Heart right ventricle (tissue), 16 donors: ENCODE data around the gene LTF. TPM values are rescaled to one million over a fixed set of nuclear protein-coding genes. Genes with fewer than 3 reads are reported as not detected.

Source experiments
- ATAC-seq, 8 donors: fragments of 200-7000 bp; cut with Tn5 transposase; one replicate each; pipeline ENCODE4 v1.9.1; 2020; ENCODE audit warnings: mild to moderate bottlenecking in 8 of 8, moderate library complexity in 8 of 8, moderate number of reproducible peaks in 1 of 8
- DNase-seq, 2 donors: peaks; one replicate each; pipeline ENCODE4 v3.0.0-alpha.2; 2020
- H3K27ac ChIP-seq, 10 donors: fragments of 200-600 bp; sonication (generic) in 2 of 10; one replicate each; pipeline versions ENCODE4 v1.5.0 to v1.8.0; 2020 to 2022; ENCODE audit warnings: mild to moderate bottlenecking in 3 of 10
- H3K27me3 ChIP-seq, 7 donors: fragments of 200-600 bp; one replicate each; pipeline ENCODE4 v1.8.0; 2021 to 2022; ENCODE audit warnings: mild to moderate bottlenecking in 2 of 7
- H3K36me3 ChIP-seq, 9 donors: fragments of 200-600 bp; sonication (generic) in 1 of 9; one replicate each; pipeline versions ENCODE4 v1.5.0 to v1.8.0; 2020 to 2022; ENCODE audit warnings: mild to moderate bottlenecking in 2 of 9
- H3K4me1 ChIP-seq, 9 donors: fragments of 200-600 bp; sonication (generic) in 1 of 9; one replicate each; pipeline versions ENCODE4 v1.5.0 to v1.8.0; 2020 to 2022; ENCODE audit warnings: mild to moderate bottlenecking in 4 of 9
- H3K4me3 ChIP-seq, 10 donors: fragments of 200-600 bp; sonication (generic) in 2 of 10; one replicate each; pipeline versions ENCODE4 v1.5.0 to v1.8.0; 2020 to 2022; ENCODE audit warnings: mild to moderate bottlenecking in 7 of 10, moderate library complexity in 2 of 10
- H3K9me3 ChIP-seq, 11 donors: fragments of 200-600 bp in 10 of 11; sonication (generic) in 2 of 11; one replicate each; pipeline versions ENCODE4 v1.5.0 to v1.8.0; 2013 to 2022; ENCODE audit warnings: mild to moderate bottlenecking in 2 of 11, control low read depth in 1 of 11, moderate library complexity in 1 of 11
- CTCF ChIP-seq, 9 donors: fragments of 200-600 bp; sonication (generic) in 2 of 9; IDR thresholded peaks; one replicate each; pipeline versions ENCODE4 v1.5.0 to v1.8.0; 2021 to 2022; ENCODE audit warnings: antibody characterized with exemption in 9 of 9, mild to moderate bottlenecking in 5 of 9, moderate library complexity in 1 of 9
- WGBS, 2 donors: extraction: QIAGEN DNeasy Blood & Tissue Kit; methylation state at CpG; one replicate each; pipeline ENCODE4 v1.1.7; 2013; ENCODE audit warnings: inconsistent platforms in 1 of 2; 5-methylcytosine and 5-hydroxymethylcytosine counted together
- intact Hi-C, 10 donors: fragments of 100-400 bp; cut with DNase I; formaldehyde crosslinking; loops; one replicate each; pipeline versions ENCODE4 v1.11.1 to v1.14.2; 2022
- polyA plus RNA-seq, 2 donors: library from polyadenylated mRNA; stranded (reverse); fragments of 200-250 nt; gene quantifications; one replicate each; pipeline ENCODE4 v1.2.3, GENCODE V29; 2013
- total RNA-seq, 10 donors: library from RNA; stranded (reverse); fragmentation: NEBNext Ultra II Directional in 3 of 10; extraction: Animal tissue kit (Norgen Biotek cat#: 25700) in 3 of 10; gene quantifications; one replicate each; pipeline versions ENCODE4 v1.2.1 to v1.2.4, GENCODE V29; 2021 to 2023
- donor health status: Arrhythmogenic right ventricular cardiomyopathy.
- donor health status: ischemic (EF 13 %, LVEDD 7.1; RV severe dilation, severe dysfunction).
- donor health status: healthy with polysubstance abuse.
- donor health status: DM: no; HTN: yes; CAD: no.
- donor health status: DM: no; HTN: no; CAD: no.
- donor health status: ischemic (EF 25% LVEDD 6.9; RV normal size, moderate dysfunction).
- donor health status: ischemic (EF 25% LVEDD 5.7; RV mildly dilated, moderate dysfunction).
- donor health status: healthy.
- donor health status: DM: yes; HTN: yes; CAD: no.
- donor health status: Ischemic cardiomyopathy.
- donor health status: ischemic (EF 35%, LVEDD 5.7; RV mildly dilated, moderate dysfunction).
- donor health status: nonischemic (EF 11% LVEDD 7.7; RV severe dilation, severe dysfunction).
- donor health status: DM: yes; HTN: yes; CAD: no.
- donor health status: PGD.
- donor health status: ischemic (EF 29% LVEDD 5.4; RV normal size, mild dysfunction).
- donor health status: nonischemic (EF 23%, LVEDD 6.1; RV moderate dilation, normal function).

Gene LTF
- total and polyA plus RNA-seq, 12 donors, result 1.7 to 7.7 (median 2.9) TPM

GRCh38 chr3:46440531-46441294 lies 24.0 kb downstream of the LTF start:
- no peaks in the 10 kb centered on the region for H3K9me3 ChIP-seq
- no peaks in the 10 kb centered on the region for H3K4me1 ChIP-seq
- no peak overlapping the region for H3K4me3 ChIP-seq
- intact Hi-C loops, result loop anchor here in 1 of 10 donors (5.0 to 10.0 kb wide), 2 partner anchors 166 to 353 kb away; no protein-coding TSS in a partner anchor
- ATAC-seq (no peak), DNase-seq (no peak)
- H3K36me3 ChIP-seq, result peaks cover 0 to 89% (median 4%) of the 10 kb centered on the region in 9 donors
- TF ChIP-seq CTCF (IDR thresholded peaks at IDR 0.05), result no peak
- 79 to 82% methylated on average over 4 of the region's 4 CpGs for WGBS, 2 donors
- H3K27me3 ChIP-seq, result no peaks in the 10 kb centered on the region
- no peak overlapping the region for H3K27ac ChIP-seq

GRCh38 chr3:46438831-46439230 lies 25.9 kb downstream of the LTF start:
- Histone ChIP-seq H3K36me3 (peaks cover 0 to 86% (median 5%) of the 10 kb centered on the region in 9 donors), H3K9me3 (no peaks in the 10 kb centered on the region), H3K27ac (no peak overlapping the region), H3K27me3 (no peaks in the 10 kb centered on the region), H3K4me1 (no peaks in the 10 kb centered on the region), H3K4me3 (no peak overlapping the region)
- DNase-seq (no peak), ATAC-seq (no peak)
- WGBS, 2 donors, result 88 to 90% methylated on average over 3 of the region's 3 CpGs
- intact Hi-C loops, result loop anchor here in 2 of 10 donors (5.0 to 10.0 kb wide), 2 partner anchors 154 to 162 kb away; no protein-coding TSS in a partner anchor
- TF ChIP-seq CTCF (IDR thresholded peaks at IDR 0.05), result no peak

- ATAC-seq, result no peak
These were observed 29.5 kb downstream of the LTF start for GRCh38 chr3:46435081-46435726.

More at GRCh38 chr3:46435081-46435726, 29.5 kb downstream of the LTF start:
- intact Hi-C loops, result loop anchor here in 2 of 10 donors (5.0 to 10.0 kb wide), 2 partner anchors 150 to 158 kb away; no protein-coding TSS in a partner anchor
- DNase-seq, result no peak
- no peaks in the 10 kb centered on the region for H3K27me3 ChIP-seq
- 80 to 84% methylated on average over 3 of the region's 3 CpGs for WGBS, 2 donors
- peaks cover 0 to 22% (median 8%) of the 10 kb centered on the region in 11 donors for H3K9me3 ChIP-seq
- no peak for TF ChIP-seq CTCF (IDR thresholded peaks at IDR 0.05)
- H3K4me3 ChIP-seq, result no peak overlapping the region
- peaks cover 0 to 68% (median 0%) of the 10 kb centered on the region in 9 donors for H3K36me3 ChIP-seq
- H3K27ac ChIP-seq, result no peak overlapping the region
- H3K4me1 ChIP-seq, result no peaks in the 10 kb centered on the region
